Mammary epithelial cell (primary cell): Measurements from ENCODE around the gene LAYN.

ENCODE experiments used
- EZH2 ChIP-seq: IDR thresholded peaks from 2 replicates; pipeline ENCODE4 v1.6.1; 2012; ENCODE audit warnings: low read length, inconsistent platforms, borderline replicate concordance
- TF ChIP-seq, protein P1 (sequence below), 2 donors: IDR thresholded peaks in 1 of 2; conservative IDR thresholded peaks in 1 of 2; 2 replicates each; pipeline ENCODE4 v1.5.1; 2011 to 2012; ENCODE audit warnings: inconsistent platforms in 2 of 2, low read length in 2 of 2, mild to moderate bottlenecking in 2 of 2, control low read depth in 1 of 2, low read depth in 1 of 2; ENCODE audit not compliant: insufficient read depth in 1 of 2; ENCODE audit errors: extremely low read depth in 1 of 2

- TF ChIP-seq, protein P1, sequence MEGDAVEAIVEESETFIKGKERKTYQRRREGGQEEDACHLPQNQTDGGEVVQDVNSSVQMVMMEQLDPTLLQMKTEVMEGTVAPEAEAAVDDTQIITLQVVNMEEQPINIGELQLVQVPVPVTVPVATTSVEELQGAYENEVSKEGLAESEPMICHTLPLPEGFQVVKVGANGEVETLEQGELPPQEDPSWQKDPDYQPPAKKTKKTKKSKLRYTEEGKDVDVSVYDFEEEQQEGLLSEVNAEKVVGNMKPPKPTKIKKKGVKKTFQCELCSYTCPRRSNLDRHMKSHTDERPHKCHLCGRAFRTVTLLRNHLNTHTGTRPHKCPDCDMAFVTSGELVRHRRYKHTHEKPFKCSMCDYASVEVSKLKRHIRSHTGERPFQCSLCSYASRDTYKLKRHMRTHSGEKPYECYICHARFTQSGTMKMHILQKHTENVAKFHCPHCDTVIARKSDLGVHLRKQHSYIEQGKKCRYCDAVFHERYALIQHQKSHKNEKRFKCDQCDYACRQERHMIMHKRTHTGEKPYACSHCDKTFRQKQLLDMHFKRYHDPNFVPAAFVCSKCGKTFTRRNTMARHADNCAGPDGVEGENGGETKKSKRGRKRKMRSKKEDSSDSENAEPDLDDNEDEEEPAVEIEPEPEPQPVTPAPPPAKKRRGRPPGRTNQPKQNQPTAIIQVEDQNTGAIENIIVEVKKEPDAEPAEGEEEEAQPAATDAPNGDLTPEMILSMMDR (conservative IDR thresholded peaks at IDR 0.05 in 1 of 2, IDR thresholded peaks at IDR 0.05 in 1 of 2; ENCODE audit: extremely low read depth in 1 of 2, insufficient read depth in 1 of 2, low read depth in 1 of 2, low read length in 2 of 2), result no peak
- no peak for TF ChIP-seq EZH2
Measured at GRCh38 chr11:111559800-111560464, 19.4 kb downstream of the LAYN start.
